OCI-LY7 (cell line): ENCODE results near the gene UBE4B.

Source experiments
- CTCF ChIP-seq: fragments of 200-600 bp; sonication (generic); conservative IDR thresholded peaks from 2 replicates; pipeline ENCODE4 v1.5.1; 2014; ENCODE audit warnings: mild to moderate bottlenecking, antibody characterized with exemption, low read length, moderate library complexity, mixed read lengths
- EZH2phosphoT487 ChIP-seq: fragments of 200-600 bp; sonication (generic); IDR thresholded peaks from 2 replicates; pipeline ENCODE4 v1.6.1; 2018; ENCODE audit warnings: low read depth, borderline replicate concordance, mild to moderate bottlenecking, mixed run types, antibody characterized with exemption, low read length, moderate library complexity, mixed read lengths

- TF ChIP-seq CTCF (no peak), EZH2phosphoT487 (no peak)
Observed at GRCh38 chr1:9989773-9990172, 43.0 kb upstream of the UBE4B start.
